ENCODE data around the gene ASTN2.
A peak's percentile ranks its signal among the peaks of the same experiment; 100 is the strongest.

Gene ASTN2

GRCh38 chr9:116471093-116471906 is 943.6 kb downstream of the ASTN2 start:
- Histone ChIP-seq H3K9me3 (ENCODE audit: control insufficient read depth, insufficient read depth, low read depth, low read length) (no peaks in the 10 kb centered on the region), H3K27me3 (ENCODE audit: control insufficient read depth, insufficient read depth, low read length) (no peaks in the 10 kb centered on the region), H3K4me1 (ENCODE audit: control insufficient read depth, insufficient read depth, low read length) (peaks cover 46% of the 10 kb centered on the region), H3K27ac (ENCODE audit: low read depth, low read length) (peak overlapping the region; percentile 94), H3K36me3 (ENCODE audit: control insufficient read depth, insufficient read depth, low read length) (no peaks in the 10 kb centered on the region), H3K9ac (ENCODE audit: low read length) (peak overlapping the region; percentile 80), H3K4me3 (ENCODE audit: low read depth, low read length) (peak overlapping the region; percentile 46)

- H3K9me3 ChIP-seq (ENCODE audit: control insufficient read depth, insufficient read depth, low read depth, low read length): no peaks in the 10 kb centered on the region
- peaks cover 48% of the 10 kb centered on the region for H3K4me1 ChIP-seq (ENCODE audit: control insufficient read depth, insufficient read depth, low read length)
- no peaks in the 10 kb centered on the region for H3K27me3 ChIP-seq (ENCODE audit: control insufficient read depth, insufficient read depth, low read length)
- H3K27ac ChIP-seq (ENCODE audit: low read depth, low read length): no peak overlapping the region
- no peaks in the 10 kb centered on the region for H3K36me3 ChIP-seq (ENCODE audit: control insufficient read depth, insufficient read depth, low read length)
- no peak overlapping the region for H3K4me3 ChIP-seq (ENCODE audit: low read depth, low read length)
- H3K9ac ChIP-seq (ENCODE audit: low read length): no peak overlapping the region
Observed at GRCh38 chr9:116468793-116469527, 945.9 kb downstream of the ASTN2 start.

GRCh38 chr9:116468369-116468768 is 946.5 kb downstream of the ASTN2 start:
- Histone ChIP-seq H3K36me3 (ENCODE audit: control insufficient read depth, insufficient read depth, low read length) (no peaks in the 10 kb centered on the region), H3K9ac (ENCODE audit: low read length) (no peak overlapping the region), H3K27ac (ENCODE audit: low read depth, low read length) (no peak overlapping the region), H3K4me3 (ENCODE audit: low read depth, low read length) (no peak overlapping the region), H3K27me3 (ENCODE audit: control insufficient read depth, insufficient read depth, low read length) (no peaks in the 10 kb centered on the region), H3K9me3 (ENCODE audit: control insufficient read depth, insufficient read depth, low read depth, low read length) (no peaks in the 10 kb centered on the region), H3K4me1 (ENCODE audit: control insufficient read depth, insufficient read depth, low read length) (peaks cover 50% of the 10 kb centered on the region)

- peaks cover 52% of the 10 kb centered on the region for H3K4me1 ChIP-seq (ENCODE audit: control insufficient read depth, insufficient read depth, low read length)
- H3K9me3 ChIP-seq (ENCODE audit: control insufficient read depth, insufficient read depth, low read depth, low read length): no peaks in the 10 kb centered on the region
Observed at GRCh38 chr9:116467740-116468351, 947.0 kb downstream of the ASTN2 start.

GRCh38 chr9:116466271-116467235 is 948.3 kb downstream of the ASTN2 start:
- H3K4me1 ChIP-seq (ENCODE audit: control insufficient read depth, insufficient read depth, low read length): peaks cover 43% of the 10 kb centered on the region

More at GRCh38 chr9:116467740-116468351, 947.0 kb downstream of the ASTN2 start:
- Histone ChIP-seq H3K36me3 (ENCODE audit: control insufficient read depth, insufficient read depth, low read length) (no peaks in the 10 kb centered on the region), H3K9ac (ENCODE audit: low read length) (no peak overlapping the region), H3K27ac (ENCODE audit: low read depth, low read length) (no peak overlapping the region), H3K27me3 (ENCODE audit: control insufficient read depth, insufficient read depth, low read length) (no peaks in the 10 kb centered on the region), H3K4me3 (ENCODE audit: low read depth, low read length) (no peak overlapping the region)

GRCh38 chr9:116465576-116466270 is 949.1 kb downstream of the ASTN2 start:
- peaks cover 35% of the 10 kb centered on the region for H3K4me1 ChIP-seq (ENCODE audit: control insufficient read depth, insufficient read depth, low read length)
- H3K9ac ChIP-seq (ENCODE audit: low read length): no peak overlapping the region

More at GRCh38 chr9:116466271-116467235, 948.3 kb downstream of the ASTN2 start:
- no peaks in the 10 kb centered on the region for H3K36me3 ChIP-seq (ENCODE audit: control insufficient read depth, insufficient read depth, low read length)
- H3K27ac ChIP-seq (ENCODE audit: low read depth, low read length): no peak overlapping the region
- no peaks in the 10 kb centered on the region for H3K9me3 ChIP-seq (ENCODE audit: control insufficient read depth, insufficient read depth, low read depth, low read length)
- H3K4me3 ChIP-seq (ENCODE audit: low read depth, low read length): no peak overlapping the region
- H3K27me3 ChIP-seq (ENCODE audit: control insufficient read depth, insufficient read depth, low read length): no peaks in the 10 kb centered on the region
- no peak overlapping the region for H3K9ac ChIP-seq (ENCODE audit: low read length)

GRCh38 chr9:116464987-116465571 is 949.8 kb downstream of the ASTN2 start:
- peaks cover 28% of the 10 kb centered on the region for H3K4me1 ChIP-seq (ENCODE audit: control insufficient read depth, insufficient read depth, low read length)
- H3K9ac ChIP-seq (ENCODE audit: low read length): no peak overlapping the region
- H3K9me3 ChIP-seq (ENCODE audit: control insufficient read depth, insufficient read depth, low read depth, low read length): no peaks in the 10 kb centered on the region
- no peaks in the 10 kb centered on the region for H3K36me3 ChIP-seq (ENCODE audit: control insufficient read depth, insufficient read depth, low read length)
- no peak overlapping the region for H3K4me3 ChIP-seq (ENCODE audit: low read depth, low read length)
- H3K27me3 ChIP-seq (ENCODE audit: control insufficient read depth, insufficient read depth, low read length): no peaks in the 10 kb centered on the region
- H3K27ac ChIP-seq (ENCODE audit: low read depth, low read length): no peak overlapping the region

More at GRCh38 chr9:116465576-116466270, 949.1 kb downstream of the ASTN2 start:
- no peaks in the 10 kb centered on the region for H3K36me3 ChIP-seq (ENCODE audit: control insufficient read depth, insufficient read depth, low read length)
- no peak overlapping the region for H3K4me3 ChIP-seq (ENCODE audit: low read depth, low read length)
- no peaks in the 10 kb centered on the region for H3K27me3 ChIP-seq (ENCODE audit: control insufficient read depth, insufficient read depth, low read length)
- H3K27ac ChIP-seq (ENCODE audit: low read depth, low read length): no peak overlapping the region
- no peaks in the 10 kb centered on the region for H3K9me3 ChIP-seq (ENCODE audit: control insufficient read depth, insufficient read depth, low read depth, low read length)

- Histone ChIP-seq H3K27ac (ENCODE audit: low read depth, low read length) (no peak overlapping the region), H3K4me3 (ENCODE audit: low read depth, low read length) (no peak overlapping the region), H3K36me3 (ENCODE audit: control insufficient read depth, insufficient read depth, low read length) (no peaks in the 10 kb centered on the region), H3K9me3 (ENCODE audit: control insufficient read depth, insufficient read depth, low read depth, low read length) (no peaks in the 10 kb centered on the region), H3K27me3 (ENCODE audit: control insufficient read depth, insufficient read depth, low read length) (no peaks in the 10 kb centered on the region), H3K9ac (ENCODE audit: low read length) (no peak overlapping the region), H3K4me1 (ENCODE audit: control insufficient read depth, insufficient read depth, low read length) (peaks cover 22% of the 10 kb centered on the region)
Observed at GRCh38 chr9:116464423-116464822, 950.4 kb downstream of the ASTN2 start.

- Histone ChIP-seq H3K27me3 (ENCODE audit: control insufficient read depth, insufficient read depth, low read length) (no peaks in the 10 kb centered on the region), H3K9ac (ENCODE audit: low read length) (no peak overlapping the region), H3K27ac (ENCODE audit: low read depth, low read length) (no peak overlapping the region), H3K9me3 (ENCODE audit: control insufficient read depth, insufficient read depth, low read depth, low read length) (peaks cover 4% of the 10 kb centered on the region), H3K36me3 (ENCODE audit: control insufficient read depth, insufficient read depth, low read length) (no peaks in the 10 kb centered on the region), H3K4me3 (ENCODE audit: low read depth, low read length) (no peak overlapping the region), H3K4me1 (ENCODE audit: control insufficient read depth, insufficient read depth, low read length) (peaks cover 7% of the 10 kb centered on the region; the same call in 1 of the 2 replicates)
Observed at GRCh38 chr9:116461632-116462031, 953.2 kb downstream of the ASTN2 start.

Data from HUES6 (cell line).